ENCODE measurements around the gene DCUN1D2. TPM values are rescaled to one million over a fixed set of nuclear protein-coding genes. Genes with fewer than 3 reads are reported as not detected.
A peak's percentile ranks its signal among the peaks of the same experiment; 100 is the strongest.

The DCUN1D2 gene
- total RNA-seq, 1 experiment from 2014 or later: 0.78 TPM

DNA sequence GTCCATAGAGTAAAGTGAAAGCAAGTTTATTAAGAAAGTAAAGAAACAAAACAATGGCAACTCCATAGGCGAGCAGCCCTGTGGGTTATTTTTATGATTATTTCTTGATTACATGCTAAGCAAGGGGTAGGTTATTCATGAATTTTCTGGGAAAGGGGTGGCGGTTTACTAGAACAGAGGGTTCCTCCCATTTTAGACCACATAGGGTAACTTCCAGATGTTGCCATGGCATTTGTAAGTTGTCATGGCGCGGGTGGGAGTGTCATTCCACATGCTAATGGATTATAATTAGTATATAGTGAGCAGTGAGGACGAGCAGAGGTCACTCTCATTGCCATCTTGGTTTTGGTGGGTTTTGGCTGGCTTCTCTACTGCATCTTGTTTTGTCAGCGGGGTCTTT lies 8.4 kb upstream of the DCUN1D2 start:
- DNase-seq (ENCODE audit: low read depth): no peak
- in situ Hi-C loops (cut with HindIII; ENCODE audit: low pct_unique_long_range_greater_than_20kb, low sequenced_read_pairs): no loop called here

DNA sequence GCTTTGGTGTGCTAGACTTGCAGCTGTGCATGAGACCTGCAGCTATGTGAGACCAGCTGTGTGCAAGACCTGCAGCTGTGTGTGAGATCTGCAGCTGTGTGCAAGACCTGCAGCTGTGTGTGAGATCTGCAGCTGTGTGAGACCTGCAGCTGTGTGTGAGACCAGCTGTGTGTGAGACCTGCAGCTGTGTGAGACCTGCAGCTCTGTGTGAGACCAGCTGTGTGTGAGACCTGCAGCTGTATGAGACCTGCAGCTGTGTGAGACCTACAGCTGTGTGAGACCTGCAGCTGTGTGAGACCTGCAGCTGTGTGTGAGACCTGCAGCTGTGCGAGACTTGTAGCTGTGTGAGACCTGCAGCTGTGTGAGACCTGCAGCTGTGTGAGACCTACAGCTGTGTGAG lies 6.7 kb upstream of the DCUN1D2 start:
- in situ Hi-C loops (cut with HindIII; ENCODE audit: low pct_unique_long_range_greater_than_20kb, low sequenced_read_pairs): no loop called here
- no peak for DNase-seq (ENCODE audit: low read depth)

DNA sequence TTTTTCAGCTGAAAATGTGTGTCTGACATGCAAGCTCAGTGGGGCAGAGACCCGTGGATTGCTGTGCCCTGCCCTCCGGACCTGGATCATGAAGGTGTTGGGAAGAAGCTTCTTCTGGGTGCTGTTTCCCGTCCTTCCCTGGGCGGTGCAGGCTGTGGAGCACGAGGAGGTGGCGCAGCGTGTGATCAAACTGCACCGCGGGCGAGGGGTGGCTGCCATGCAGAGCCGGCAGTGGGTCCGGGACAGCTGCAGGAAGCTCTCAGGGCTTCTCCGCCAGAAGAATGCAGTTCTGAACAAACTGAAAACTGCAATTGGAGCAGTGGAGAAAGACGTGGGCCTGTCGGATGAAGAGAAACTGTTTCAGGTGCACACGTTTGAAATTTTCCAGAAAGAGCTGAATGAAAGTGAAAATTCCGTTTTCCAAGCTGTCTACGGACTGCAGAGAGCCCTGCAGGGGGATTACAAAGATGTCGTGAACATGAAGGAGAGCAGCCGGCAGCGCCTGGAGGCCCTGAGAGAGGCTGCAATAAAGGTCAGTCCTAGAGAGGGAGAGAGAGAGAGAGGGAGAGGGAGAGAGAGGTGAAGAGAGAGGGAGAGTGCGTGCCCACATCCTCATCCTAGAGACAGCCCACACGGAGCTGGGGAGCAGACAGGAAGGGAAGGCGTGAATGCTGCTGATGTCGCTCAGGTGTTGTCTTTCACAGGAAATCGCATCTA lies 5.1 kb upstream of the DCUN1D2 start:
- DNase-seq (ENCODE audit: low read depth): no peak
- in situ Hi-C loops (cut with HindIII; ENCODE audit: low pct_unique_long_range_greater_than_20kb, low sequenced_read_pairs): no loop called here

- in situ Hi-C loops (cut with HindIII; ENCODE audit: low pct_unique_long_range_greater_than_20kb, low sequenced_read_pairs): no loop called here
- DNase-seq (ENCODE audit: low read depth): peak; percentile 79
Observed at GRCh38 chr13:113493315-113493951, 2.9 kb upstream of the DCUN1D2 start.

- no peak for DNase-seq (ENCODE audit: low read depth)
- in situ Hi-C loops (cut with HindIII; ENCODE audit: low pct_unique_long_range_greater_than_20kb, low sequenced_read_pairs): no loop called here
Observed at GRCh38 chr13:113491982-113492381, 1.5 kb upstream of the DCUN1D2 start.

- in situ Hi-C loops (cut with HindIII; ENCODE audit: low pct_unique_long_range_greater_than_20kb, low sequenced_read_pairs): no loop called here
- DNase-seq (ENCODE audit: low read depth): peak; percentile 18
Observed at GRCh38 chr13:113491418-113491883, 940 bp upstream of the DCUN1D2 start.

DNA sequence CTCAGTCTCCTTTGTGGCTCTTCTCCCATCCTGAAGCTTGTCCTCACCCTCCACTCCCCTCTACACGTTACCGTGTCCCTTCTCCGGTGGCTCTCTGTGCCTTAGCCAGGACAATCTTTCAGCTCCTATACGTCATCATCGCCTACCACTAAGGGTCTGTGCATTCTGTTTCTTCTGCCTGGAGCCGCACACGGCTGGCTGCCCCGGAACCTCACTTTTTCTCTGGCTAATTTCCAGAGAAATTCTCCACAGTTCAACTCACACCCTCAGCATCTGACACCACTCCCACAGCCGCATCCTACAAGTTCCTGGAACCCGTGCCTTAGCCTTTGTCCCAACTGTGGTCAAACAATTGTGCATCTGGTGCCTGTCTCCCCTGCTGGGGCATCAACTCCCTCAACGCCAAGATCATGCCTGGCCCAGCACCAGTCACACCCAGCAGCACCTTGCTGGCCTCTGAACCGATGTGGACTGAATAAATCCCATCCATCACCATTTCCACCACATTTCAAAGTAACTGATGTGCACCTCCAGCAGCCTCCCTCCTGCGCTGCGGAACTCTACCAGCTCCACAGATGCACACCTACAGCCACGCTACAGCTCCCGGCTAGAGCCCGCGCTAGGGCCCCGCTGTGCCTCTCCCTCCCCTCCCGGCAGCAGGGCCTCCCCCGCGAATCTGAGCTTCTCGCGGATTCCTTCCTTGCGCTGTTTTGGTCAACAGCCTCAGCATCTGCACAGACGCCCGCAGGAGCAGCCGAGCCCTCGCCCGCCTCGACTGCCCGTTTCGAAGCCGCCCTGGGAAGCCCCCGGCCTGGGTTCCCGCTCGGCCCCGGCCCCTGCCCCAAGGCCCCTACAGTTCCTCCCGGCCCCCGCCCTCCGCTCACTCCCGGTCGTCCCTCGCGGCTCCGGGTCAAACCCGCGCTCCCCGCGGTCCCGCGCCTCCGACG lies 689 bp downstream of the DCUN1D2 start:
- in situ Hi-C loops (cut with HindIII; ENCODE audit: low pct_unique_long_range_greater_than_20kb, low sequenced_read_pairs): no loop called here
- DNase-seq (ENCODE audit: low read depth): peak; percentile 23

- DNase-seq (ENCODE audit: low read depth): no peak
- in situ Hi-C loops (cut with HindIII; ENCODE audit: low pct_unique_long_range_greater_than_20kb, low sequenced_read_pairs): no loop called here
Observed at GRCh38 chr13:113489171-113489548, 1.4 kb downstream of the DCUN1D2 start.

- in situ Hi-C loops (cut with HindIII; ENCODE audit: low pct_unique_long_range_greater_than_20kb, low sequenced_read_pairs): no loop called here
- DNase-seq (ENCODE audit: low read depth): no peak
Observed at GRCh38 chr13:113488283-113488682, 2.2 kb downstream of the DCUN1D2 start.

DNA sequence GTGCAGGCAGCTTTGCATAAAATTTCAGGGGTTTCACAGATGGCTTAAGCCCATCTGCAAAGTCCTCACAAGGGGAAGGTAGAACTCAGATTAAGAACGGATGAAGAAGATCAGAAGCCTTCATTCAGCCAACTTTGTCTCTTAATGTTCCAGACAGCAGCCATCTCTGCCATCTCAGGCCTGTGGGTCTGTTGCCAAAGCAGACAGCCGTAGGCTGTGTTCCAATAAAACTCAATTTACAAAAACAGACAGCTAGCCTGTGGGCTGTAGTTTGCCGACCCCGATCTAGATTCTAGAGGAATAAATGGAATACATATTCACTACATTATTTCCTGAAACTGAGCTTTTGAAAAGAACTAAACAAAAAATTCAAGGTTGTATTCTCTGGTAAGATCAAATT lies 3.8 kb downstream of the DCUN1D2 start:
- in situ Hi-C loops (cut with HindIII; ENCODE audit: low pct_unique_long_range_greater_than_20kb, low sequenced_read_pairs): no loop called here

DNA sequence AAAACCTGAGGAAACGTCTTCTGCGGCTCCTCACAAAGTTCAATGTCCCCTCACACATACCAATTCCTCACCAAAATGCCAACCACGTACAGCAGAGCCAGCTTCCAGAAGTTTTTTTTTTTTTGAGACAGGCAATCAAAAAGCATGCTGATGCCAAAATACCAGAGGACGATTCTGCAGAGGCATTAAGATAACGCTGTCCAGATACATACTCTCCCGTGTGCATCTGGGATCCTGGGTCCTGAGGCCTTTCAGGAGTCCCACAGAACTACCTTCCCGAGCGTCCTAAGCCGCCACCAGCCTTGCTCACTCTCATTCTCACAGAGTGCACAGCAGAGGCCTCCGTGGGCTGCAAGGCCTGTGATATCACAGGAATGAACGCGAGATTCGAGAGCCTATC lies 5.0 kb downstream of the DCUN1D2 start:
- in situ Hi-C loops (cut with HindIII; ENCODE audit: low pct_unique_long_range_greater_than_20kb, low sequenced_read_pairs): no loop called here

More for the DNA sequence above, 3.8 kb downstream of the DCUN1D2 start:
- no peak for DNase-seq (ENCODE audit: low read depth)

GRCh38 chr13:113483504-113484293 lies 6.8 kb downstream of the DCUN1D2 start:
- in situ Hi-C loops (cut with HindIII; ENCODE audit: low pct_unique_long_range_greater_than_20kb, low sequenced_read_pairs): no loop called here
- no peak for DNase-seq (ENCODE audit: low read depth)

More for the DNA sequence above, 5.0 kb downstream of the DCUN1D2 start:
- no peak for DNase-seq (ENCODE audit: low read depth)

DNA sequence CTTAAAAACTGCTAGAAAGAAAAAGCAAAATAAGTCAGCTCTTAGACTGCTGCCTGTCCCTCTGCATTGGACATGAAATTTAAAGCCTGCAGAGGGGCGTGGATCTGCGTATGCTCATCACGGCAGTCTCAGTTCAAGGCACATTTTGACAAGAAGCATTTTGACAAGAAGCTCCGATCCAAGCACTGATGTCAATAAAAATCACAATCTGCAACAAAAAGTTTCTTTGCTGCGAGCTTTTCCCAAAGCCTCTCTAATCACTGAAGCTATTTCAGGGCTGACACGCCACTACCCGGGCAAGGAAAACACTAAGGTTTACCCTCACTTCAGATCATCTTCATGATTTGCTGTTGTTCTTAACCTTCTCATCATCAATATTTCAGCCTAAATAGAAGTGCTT lies 7.4 kb downstream of the DCUN1D2 start:
- in situ Hi-C loops (cut with HindIII; ENCODE audit: low pct_unique_long_range_greater_than_20kb, low sequenced_read_pairs): no loop called here
- DNase-seq (ENCODE audit: low read depth): no peak

- DNase-seq (ENCODE audit: low read depth): no peak
Observed at GRCh38 chr13:113479179-113479578, 11.3 kb downstream of the DCUN1D2 start.

GRCh38 chr13:113477724-113478123 lies 12.8 kb downstream of the DCUN1D2 start:
- in situ Hi-C loops (cut with HindIII; ENCODE audit: low pct_unique_long_range_greater_than_20kb, low sequenced_read_pairs): no loop called here
- DNase-seq (ENCODE audit: low read depth): no peak

More at GRCh38 chr13:113479179-113479578, 11.3 kb downstream of the DCUN1D2 start:
- in situ Hi-C loops (cut with HindIII; ENCODE audit: low pct_unique_long_range_greater_than_20kb, low sequenced_read_pairs): no loop called here

GRCh38 chr13:113476811-113477210 lies 13.7 kb downstream of the DCUN1D2 start:
- no peak for DNase-seq (ENCODE audit: low read depth)
- in situ Hi-C loops (cut with HindIII; ENCODE audit: low pct_unique_long_range_greater_than_20kb, low sequenced_read_pairs): no loop called here

DNA sequence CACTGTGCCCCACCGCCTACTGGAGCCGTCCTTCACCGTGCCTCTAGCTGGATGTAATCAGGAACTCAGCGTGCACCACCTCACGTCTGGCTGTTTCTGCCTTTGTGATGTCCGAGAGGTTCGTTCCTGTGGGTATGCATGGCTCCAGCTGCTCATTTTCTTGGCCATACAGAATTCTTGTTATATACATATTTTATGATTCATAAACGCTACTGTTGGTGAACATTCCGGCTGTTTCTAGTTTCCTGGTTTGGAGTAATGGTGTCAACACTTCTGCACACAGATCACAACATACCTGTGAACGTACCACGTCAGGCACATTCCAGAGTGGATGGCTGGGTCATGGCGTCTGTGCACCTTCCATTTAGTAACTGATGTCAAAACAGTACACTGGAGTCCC lies 14.6 kb downstream of the DCUN1D2 start:
- DNase-seq (ENCODE audit: low read depth): no peak
- in situ Hi-C loops (cut with HindIII; ENCODE audit: low pct_unique_long_range_greater_than_20kb, low sequenced_read_pairs): no loop called here

DNA sequence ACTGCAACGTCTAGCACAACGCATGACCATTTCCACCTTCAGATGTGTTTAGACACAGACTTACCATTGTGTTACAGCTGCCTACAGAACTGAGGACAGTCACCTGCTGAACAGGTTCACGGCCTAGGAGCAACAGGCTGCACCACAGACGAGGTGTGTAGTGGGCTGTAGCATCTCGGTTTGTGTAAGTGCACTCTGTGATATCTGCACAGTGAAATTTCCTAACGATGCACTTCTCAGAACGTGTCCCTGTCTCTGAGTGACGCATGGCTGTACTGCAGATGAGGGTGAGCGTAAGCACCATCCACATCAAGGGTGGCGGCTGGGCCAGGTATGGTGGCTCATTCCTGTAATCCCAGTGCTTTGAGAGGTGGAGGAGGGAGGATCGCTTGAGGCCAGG lies 15.2 kb downstream of the DCUN1D2 start:
- in situ Hi-C loops (cut with HindIII; ENCODE audit: low pct_unique_long_range_greater_than_20kb, low sequenced_read_pairs): no loop called here
- DNase-seq (ENCODE audit: low read depth): no peak
